Measurements from ENCODE around the gene KIFAP3.
"Not testable (repeated sequence)": the region's sequence is repeated elsewhere in the genome, so short reads cannot be mapped to it uniquely, and the experiment has no call there.

The KIFAP3 gene

GRCh38 chr1:170077926-170078325 is 3.4 kb upstream of the KIFAP3 start:
- Histone ChIP-seq H3K4me3 (ENCODE audit: low read length) (no peak overlapping the region), H3K79me2 (ENCODE audit: control insufficient read depth, low read length) (peaks cover 12% of the 10 kb centered on the region), H3F3A (ENCODE audit: control insufficient read depth, insufficient read depth) (no peaks in the 10 kb centered on the region), H3K36me3 (ENCODE audit: control insufficient read depth, low read length) (no peaks in the 10 kb centered on the region), H3K27me3 (ENCODE audit: control insufficient read depth, low read length) (no peaks in the 10 kb centered on the region), H3K4me1 (ENCODE audit: control insufficient read depth, low read length) (peaks cover 16% of the 10 kb centered on the region), H4K20me1 (ENCODE audit: control insufficient read depth, insufficient read depth, low read depth, low read length) (no peaks in the 10 kb centered on the region), H3K9me3 (ENCODE audit: control insufficient read depth, insufficient read depth, low read length) (peaks cover 15% of the 10 kb centered on the region), H3K9me2 (replicated peaks; ENCODE audit: control insufficient read depth, low read length) (no peaks in the 10 kb centered on the region), H3K27ac (ENCODE audit: low read depth, low read length) (no peak overlapping the region), H3K4me2 (ENCODE audit: low read length) (no peak overlapping the region)
- no peak for TF ChIP-seq CTCF (IDR thresholded peaks at IDR 0.05; ENCODE audit: low read depth, low read length, poor library complexity, severe bottlenecking)
- no peak for TF ChIP-seq EZH2phosphoT487 (IDR thresholded peaks at IDR 0.05; ENCODE audit: borderline replicate concordance, low read length)

- not testable (repeated sequence) for H3K9me2 ChIP-seq (replicated peaks; ENCODE audit: control insufficient read depth, low read length); H3F3A ChIP-seq (ENCODE audit: control insufficient read depth, insufficient read depth); H3K27me3 ChIP-seq (ENCODE audit: control insufficient read depth, low read length); H3K36me3 ChIP-seq (ENCODE audit: control insufficient read depth, low read length); H3K4me3 ChIP-seq (ENCODE audit: low read length); H3K27ac ChIP-seq (ENCODE audit: low read depth, low read length); H4K20me1 ChIP-seq (ENCODE audit: control insufficient read depth, insufficient read depth, low read depth, low read length); H3K4me2 ChIP-seq (ENCODE audit: low read length)
- peaks cover 18% of the 10 kb centered on the region for H3K79me2 ChIP-seq (ENCODE audit: control insufficient read depth, low read length)
- H3K4me1 ChIP-seq (ENCODE audit: control insufficient read depth, low read length) = peaks cover 23% of the 10 kb centered on the region
- peaks cover 15% of the 10 kb centered on the region for H3K9me3 ChIP-seq (ENCODE audit: control insufficient read depth, insufficient read depth, low read length)
Measured at GRCh38 chr1:170076952-170077351, 2.5 kb upstream of the KIFAP3 start.

- no peak overlapping the region for H3K4me3 ChIP-seq (ENCODE audit: low read length)
- H4K20me1 ChIP-seq (ENCODE audit: control insufficient read depth, insufficient read depth, low read depth, low read length) = no peaks in the 10 kb centered on the region
- no peaks in the 10 kb centered on the region for H3K9me2 ChIP-seq (replicated peaks; ENCODE audit: control insufficient read depth, low read length)
- H3K79me2 ChIP-seq (ENCODE audit: control insufficient read depth, low read length) = peaks cover 25% of the 10 kb centered on the region
- H3K36me3 ChIP-seq (ENCODE audit: control insufficient read depth, low read length) = peaks cover 1% of the 10 kb centered on the region; the same call in 1 of the 2 replicates
- peaks cover 15% of the 10 kb centered on the region for H3K9me3 ChIP-seq (ENCODE audit: control insufficient read depth, insufficient read depth, low read length)
- H3K27me3 ChIP-seq (ENCODE audit: control insufficient read depth, low read length) = no peaks in the 10 kb centered on the region
- H3K4me2 ChIP-seq (ENCODE audit: low read length) = no peak overlapping the region
- TF ChIP-seq CTCF (IDR thresholded peaks at IDR 0.05; ENCODE audit: low read depth, low read length, poor library complexity, severe bottlenecking) (no peak), EZH2phosphoT487 (IDR thresholded peaks at IDR 0.05; ENCODE audit: borderline replicate concordance, low read length) (no peak)
- H3K4me1 ChIP-seq (ENCODE audit: control insufficient read depth, low read length) = peaks cover 30% of the 10 kb centered on the region
- H3K27ac ChIP-seq (ENCODE audit: low read depth, low read length) = no peak overlapping the region
- H3F3A ChIP-seq (ENCODE audit: control insufficient read depth, insufficient read depth) = no peaks in the 10 kb centered on the region
Measured at GRCh38 chr1:170076199-170076598, 1.7 kb upstream of the KIFAP3 start.

GRCh38 chr1:170075186-170075585 is 691 bp upstream of the KIFAP3 start:
- H3K4me3 ChIP-seq (ENCODE audit: low read length) = peak overlapping the region; percentile 99
- H3K4me1 ChIP-seq (ENCODE audit: control insufficient read depth, low read length) = peaks cover 38% of the 10 kb centered on the region
- no peaks in the 10 kb centered on the region for H4K20me1 ChIP-seq (ENCODE audit: control insufficient read depth, insufficient read depth, low read depth, low read length)
- no peaks in the 10 kb centered on the region for H3K9me2 ChIP-seq (replicated peaks; ENCODE audit: control insufficient read depth, low read length)
- no peak overlapping the region for H3K27ac ChIP-seq (ENCODE audit: low read depth, low read length)
- H3K79me2 ChIP-seq (ENCODE audit: control insufficient read depth, low read length) = peaks cover 31% of the 10 kb centered on the region
- no peak for TF ChIP-seq EZH2phosphoT487 (IDR thresholded peaks at IDR 0.05; ENCODE audit: borderline replicate concordance, low read length)
- no peak for TF ChIP-seq CTCF (IDR thresholded peaks at IDR 0.05; ENCODE audit: low read depth, low read length, poor library complexity, severe bottlenecking)
- H3K9me3 ChIP-seq (ENCODE audit: control insufficient read depth, insufficient read depth, low read length) = peaks cover 18% of the 10 kb centered on the region
- H3F3A ChIP-seq (ENCODE audit: control insufficient read depth, insufficient read depth) = no peaks in the 10 kb centered on the region
- H3K36me3 ChIP-seq (ENCODE audit: control insufficient read depth, low read length) = peaks cover 3% of the 10 kb centered on the region; the same call in 1 of the 2 replicates
- peak overlapping the region; percentile 86 for H3K4me2 ChIP-seq (ENCODE audit: low read length)
- H3K27me3 ChIP-seq (ENCODE audit: control insufficient read depth, low read length) = no peaks in the 10 kb centered on the region
